GM12892 (cell line): ENCODE results near the gene CPE.

Experiments
- POLR2A ChIP-seq: IDR thresholded peaks from 2 replicates; pipeline ENCODE4 v1.6.1; 2011; ENCODE audit warnings: low read depth, low read length, control low read depth
- POLR2AphosphoS5 ChIP-seq: IDR thresholded peaks from 2 replicates; pipeline ENCODE4 v1.6.1; 2011; ENCODE audit warnings: low read depth, low read length, control low read depth

- TF ChIP-seq POLR2A (no peak), POLR2AphosphoS5 (no peak)
These were observed 124.4 kb downstream of the CPE start for GRCh38 chr4:165502916-165503907.
